A549 (cell line): Measurements from ENCODE around the gene SETBP1. TPM values are rescaled to one million over a fixed set of nuclear protein-coding genes. Genes with fewer than 3 reads are reported as not detected.

ENCODE experiments used
- ATAC-seq, 2 experiments: fragments of 200-7000 bp in 1 of 2; fragments of >200 bp in 1 of 2; cut with Nextera tagmentation in 1 of 2; cut with Tn5 transposase in 1 of 2; 3 replicates each; pipeline versions ENCODE4 v1.8.0 to v1.9.1; 2018 to 2020; ENCODE audit warnings: mild to moderate bottlenecking in 1 of 2, moderate library complexity in 1 of 2
- CTCF ChIA-PET: fragments of 300-600 bp; sonication (Branson Sonifier 250); formaldehyde crosslinking; extraction: SDS; loops from one replicate; lab custom pipeline; 2021; ENCODE audit warnings: antibody characterized with exemption, inconsistent platforms; lab: Yijun Ruan, JAX
- POLR2A ChIA-PET: fragments of 350-600 bp; formaldehyde crosslinking; extraction: SDS; loops from one replicate; lab custom pipeline; 2021; ENCODE audit warnings: antibody characterized with exemption, inconsistent platforms; lab: Yijun Ruan, JAX
- DNase-seq, 2 experiments: peaks; one replicate each; pipeline versions ENCODE4 v3.0.0 to v3.0.0-alpha.2; 2011 to 2016; ENCODE audit warnings: low read depth in 1 of 2, low spot score in 1 of 2
- FAIRE-seq: peaks from 2 replicates; lab custom pipeline; 2011; peaks lifted over from hg19 to GRCh38; lab: Jason Lieb, UNC
- H3K27ac ChIP-seq, 2 experiments: fragments of >200 bp; sonication (Bioruptor Twin); formaldehyde crosslinking; 3 replicates each; pipeline ENCODE4 v1.5.1; 2016 to 2017
- H3K4me1 ChIP-seq: fragments of >200 bp; sonication (Bioruptor Twin); formaldehyde crosslinking; 3 replicates; pipeline ENCODE4 v1.6.1; 2016
- H3K4me2 ChIP-seq: fragments of >200 bp; sonication (Bioruptor Twin); formaldehyde crosslinking; 3 replicates; pipeline ENCODE4 v1.6.1; 2016
- H3K4me3 ChIP-seq: fragments of >200 bp; sonication (Bioruptor Twin); formaldehyde crosslinking; 3 replicates; pipeline ENCODE4 v1.5.1; 2016
- H3K9me3 ChIP-seq: fragments of >200 bp; sonication (Bioruptor Twin); formaldehyde crosslinking; 3 replicates; pipeline ENCODE4 v1.6.1; 2016
- CBX2 ChIP-seq: fragments of 200-600 bp; sonication (generic); IDR thresholded peaks from 2 replicates; pipeline ENCODE4 v1.6.1; 2016; ENCODE audit warnings: low read depth, mild to moderate bottlenecking, borderline replicate concordance
- CBX8 ChIP-seq: fragments of 200-600 bp; sonication (generic); IDR thresholded peaks from 2 replicates; pipeline ENCODE4 v1.6.1; 2016
- CEBPB ChIP-seq, 2 experiments: fragments of >200 bp in 1 of 2; sonication (Bioruptor Twin) in 1 of 2; formaldehyde crosslinking in 1 of 2; IDR thresholded peaks; 2 replicates each; pipeline ENCODE4 v1.6.1; 2012 to 2016
- CTCF ChIP-seq: fragments of >200 bp; sonication (Bioruptor Twin); formaldehyde crosslinking; IDR thresholded peaks from 3 replicates; pipeline ENCODE4 v1.5.1; 2016
- EHF ChIP-seq: fragments of 250-450 bp; sonication (Bioruptor Pico); IDR thresholded peaks from 2 replicates; pipeline ENCODE4 v1.5.0; 2020; ENCODE audit warnings: mild to moderate bottlenecking
- EHMT2 ChIP-seq: fragments of 200-600 bp; sonication (generic); IDR thresholded peaks from 2 replicates; pipeline ENCODE4 v1.6.1; 2016; ENCODE audit warnings: antibody characterized with exemption, low read depth, mild to moderate bottlenecking, moderate library complexity
- HEYL ChIP-seq: fragments of 250-450 bp; sonication (Bioruptor Pico); IDR thresholded peaks from 2 replicates; pipeline ENCODE4 v1.8.0; 2021; ENCODE audit warnings: mild to moderate bottlenecking, moderate library complexity
- HOXA7 ChIP-seq: fragments of 250-450 bp; sonication (Bioruptor Pico); IDR thresholded peaks from 2 replicates; pipeline ENCODE4 v1.5.0; 2020; ENCODE audit warnings: mild to moderate bottlenecking, moderate library complexity
- KDM1A ChIP-seq: fragments of 200-600 bp; sonication (generic); IDR thresholded peaks from 2 replicates; pipeline ENCODE4 v1.6.1; 2016; ENCODE audit warnings: low read depth, mild to moderate bottlenecking
- MAZ ChIP-seq: fragments of 150-350 bp; IDR thresholded peaks from 2 replicates; pipeline ENCODE4 v1.6.1; 2014; ENCODE audit warnings: antibody characterized with exemption, low read depth, low read length, borderline replicate concordance
- MYC ChIP-seq: IDR thresholded peaks from 2 replicates; pipeline ENCODE4 v1.6.1; 2012; ENCODE audit warnings: mild to moderate bottlenecking, inconsistent platforms, low read length, improper control_type of control experiment, borderline replicate concordance
- NPAS2 ChIP-seq: fragments of 250-450 bp; sonication (Bioruptor Pico); IDR thresholded peaks from 2 replicates; pipeline ENCODE4 v1.8.0; 2022; ENCODE audit warnings: mild to moderate bottlenecking, moderate library complexity, borderline replicate concordance
- PHF8 ChIP-seq: fragments of 200-600 bp; sonication (generic); IDR thresholded peaks from 2 replicates; pipeline ENCODE4 v1.6.1; 2016; ENCODE audit warnings: low read depth, mild to moderate bottlenecking, antibody characterized with exemption, moderate library complexity, borderline replicate concordance
- POLR2A ChIP-seq: IDR thresholded peaks from 2 replicates; pipeline ENCODE4 v1.6.1; 2012; ENCODE audit warnings: mild to moderate bottlenecking, low read length
- RAD21 ChIP-seq, 2 experiments: fragments of >200 bp in 1 of 2; sonication (Bioruptor Twin) in 1 of 2; formaldehyde crosslinking in 1 of 2; IDR thresholded peaks in 1 of 2; conservative IDR thresholded peaks in 1 of 2; 2 replicates in 1 of 2; 3 replicates in 1 of 2; pipeline ENCODE4 v1.6.1; 2012 to 2018; ENCODE audit warnings: inconsistent platforms in 1 of 2
- RNF2 ChIP-seq: fragments of 200-600 bp; sonication (generic); IDR thresholded peaks from 2 replicates; pipeline ENCODE4 v1.6.1; 2016; ENCODE audit warnings: low read depth, mild to moderate bottlenecking, antibody characterized with exemption, moderate library complexity, borderline replicate concordance
- TFCP2L1 ChIP-seq: fragments of 250-450 bp; sonication (Bioruptor Pico); IDR thresholded peaks from 2 replicates; pipeline ENCODE4 v1.5.0; 2021; ENCODE audit warnings: mild to moderate bottlenecking
- TP53 ChIP-seq: fragments of 250-450 bp; sonication (Bioruptor Pico); IDR thresholded peaks from 2 replicates; pipeline ENCODE4 v1.5.0; 2021; ENCODE audit warnings: mild to moderate bottlenecking, moderate library complexity
- USF2 ChIP-seq: fragments of 450-650 bp; IDR thresholded peaks from 2 replicates; pipeline ENCODE4 v1.6.1; 2014; ENCODE audit warnings: antibody characterized with exemption
- ZC3H11A ChIP-seq: fragments of 450-650 bp; IDR thresholded peaks from 2 replicates; pipeline ENCODE4 v1.6.1; 2014; ENCODE audit warnings: antibody characterized with exemption, mild to moderate bottlenecking
- ZFP36 ChIP-seq: fragments of 450-650 bp; IDR thresholded peaks from 2 replicates; pipeline ENCODE4 v1.6.1; 2014; ENCODE audit warnings: borderline replicate concordance; ENCODE audit not compliant: partially characterized antibody
- WGBS: methylation state at CpG from one replicate; pipeline ENCODE4 v1.1.6; 2017; ENCODE audit errors: missing lambda C conversion rate; 5-methylcytosine and 5-hydroxymethylcytosine counted together
- polyA plus RNA-seq, 4 experiments: library from polyadenylated mRNA; depleted of rRNA in 3 of 4; stranded (reverse); fragments of >200 nt; fragmentation: RNase III in 1 of 4; extraction: RNeasy Plus Mini Kit Qiagen cat#74134 plus additional on column Dnase treatment in 1 of 4; gene quantifications; 2 replicates in 3 of 4; 3 replicates in 1 of 4; pipeline ENCODE4 v1.2.3, GENCODE V29; 2011 to 2017

SETBP1 gene
- polyA plus RNA-seq, 2 of the 4 experiments (the other 2 are of a cell fraction): 0.50 to 1.9 TPM

- ATAC-seq (no peak), FAIRE-seq (no peak), DNase-seq (no peak)
- ChIA-PET CTCF (no interaction called here), POLR2A (no interaction called here)
- no peaks in the 10 kb centered on the region for H3K9me3 ChIP-seq
- no peak overlapping the region for H3K27ac ChIP-seq
- no peak overlapping the region for H3K4me2 ChIP-seq
- no peak for TF ChIP-seq EHMT2
- H3K4me1 ChIP-seq: no peaks in the 10 kb centered on the region
- 61% methylated on average over 12 of the region's 12 CpGs for WGBS
- H3K4me3 ChIP-seq: no peak overlapping the region
These were observed 78.4 kb downstream of the SETBP1 start for GRCh38 chr18:44758861-44759631.

- CTCF ChIA-PET: no interaction called here
- no peaks in the 10 kb centered on the region for H3K4me1 ChIP-seq
- no peak overlapping the region for H3K27ac ChIP-seq
- no peaks in the 10 kb centered on the region for H3K9me3 ChIP-seq
- WGBS: 50% methylated on average over 1 of the region's 1 CpG
- no peak for TF ChIP-seq CBX2
- TF ChIP-seq EHMT2: no peak
- no peak for TF ChIP-seq MYC
- POLR2A ChIA-PET: no interaction called here
- no peak overlapping the region for H3K4me2 ChIP-seq
- H3K4me3 ChIP-seq: no peak overlapping the region
- FAIRE-seq: no peak
- no peak for ATAC-seq
- DNase-seq: no peak
These were observed 79.2 kb downstream of the SETBP1 start for GRCh38 chr18:44759925-44760342.

- no peak for DNase-seq
- no peak for ATAC-seq
- POLR2A ChIA-PET: no interaction called here
- TF ChIP-seq CBX2 (no peak), KDM1A (no peak), NPAS2 (no peak), HOXA7 (no peak), TP53 (CRISPR knock-in tag) (no peak), POLR2A (no peak), ZC3H11A (no peak), PHF8 (no peak), MAZ (no peak), CTCF (no peak), EHF (CRISPR knock-in tag) (no peak), RAD21 (conservative IDR thresholded peaks at IDR 0.05 in 1 of 2, IDR thresholded peaks at IDR 0.05 in 1 of 2) (no peak), USF2 (no peak), TFCP2L1 (CRISPR knock-in tag) (no peak), RNF2 (no peak), ZFP36 (no peak), CEBPB (IDR thresholded peaks at IDR 0.05) (no peak), HEYL (CRISPR knock-in tag) (no peak), CBX8 (no peak)
- no peak overlapping the region for H3K27ac ChIP-seq
- 33% methylated on average over 3 of the region's 3 CpGs for WGBS
- CTCF ChIA-PET: no interaction called here
- no peak for FAIRE-seq
- H3K4me3 ChIP-seq: no peak overlapping the region
- H3K4me2 ChIP-seq: no peak overlapping the region
- H3K9me3 ChIP-seq: no peaks in the 10 kb centered on the region
- H3K4me1 ChIP-seq: no peaks in the 10 kb centered on the region
These were observed 81.1 kb downstream of the SETBP1 start for GRCh38 chr18:44761812-44762211.
